HPDE6-E6E7 (cell line): ENCODE data around the gene ASIC4.
A peak's percentile ranks its signal among the peaks of the same experiment; 100 is the strongest.

Experiments used
- DNase-seq: peaks from one replicate; pipeline ENCODE4 v3.0.0; 2011; ENCODE audit warnings: missing footprints; ENCODE audit errors: extremely low spot score

Gene ASIC4

DNA sequence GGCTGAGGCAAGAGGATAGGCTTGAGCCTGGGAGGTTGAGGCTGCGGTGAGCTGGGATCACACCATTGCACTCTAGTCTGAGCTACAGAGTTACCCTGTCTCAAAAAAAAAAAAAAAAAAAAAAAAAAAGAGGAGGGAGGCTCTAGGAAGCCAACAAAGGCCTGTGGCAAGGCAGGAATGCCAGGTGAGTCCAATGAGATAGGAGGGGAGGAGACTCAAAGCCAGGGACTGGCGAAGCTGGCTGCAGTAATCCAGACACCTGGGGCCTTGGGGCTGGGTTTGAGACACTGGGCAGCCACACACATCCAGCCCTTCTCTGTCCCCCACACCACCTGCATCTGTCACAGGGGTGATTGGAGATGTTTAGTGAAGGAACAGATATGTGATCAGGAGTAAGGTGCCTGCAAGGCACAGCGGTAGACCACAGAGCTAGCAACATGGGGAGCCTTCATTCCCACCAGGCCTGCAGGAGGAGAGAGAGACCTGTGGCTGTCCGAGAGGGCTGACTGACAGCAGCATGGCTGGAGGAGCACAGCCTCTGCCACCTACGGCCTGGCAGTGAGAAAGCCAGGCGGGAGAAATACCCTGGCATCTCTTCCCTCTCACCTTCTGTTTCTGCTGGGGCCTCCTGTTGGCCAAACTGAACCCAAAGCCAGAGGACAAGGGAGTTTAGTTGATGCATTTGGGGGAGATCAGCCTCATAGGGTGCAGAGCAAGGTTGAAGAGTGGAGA is 19.8 kb downstream of the ASIC4 start:
- DNase-seq = no peak

GRCh38 chr2:219536425-219536824 is 22.1 kb downstream of the ASIC4 start:
- no peak for DNase-seq

DNA sequence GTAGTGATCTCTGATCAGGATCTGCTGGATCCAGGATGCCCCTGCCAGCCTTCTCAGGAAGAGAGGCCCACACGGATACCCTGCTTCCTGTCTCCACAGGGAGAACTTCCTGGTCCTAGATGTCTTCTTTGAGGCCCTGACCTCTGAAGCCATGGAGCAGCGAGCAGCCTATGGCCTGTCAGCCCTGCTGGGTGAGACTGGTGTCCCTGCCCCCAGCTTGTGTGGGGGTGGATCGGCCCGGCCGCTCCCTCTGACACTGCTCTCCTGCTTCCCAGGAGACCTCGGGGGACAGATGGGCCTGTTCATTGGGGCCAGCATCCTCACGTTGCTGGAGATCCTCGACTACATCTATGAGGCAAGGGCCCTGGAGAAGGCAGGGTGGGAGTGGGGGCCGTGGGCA is 22.7 kb downstream of the ASIC4 start:
- no peak for DNase-seq

- DNase-seq = no peak
Observed at GRCh38 chr2:219537657-219538488, 23.6 kb downstream of the ASIC4 start.

- no peak for DNase-seq
Observed at GRCh38 chr2:219538504-219538951, 24.2 kb downstream of the ASIC4 start.

GRCh38 chr2:219538956-219539788 is 24.9 kb downstream of the ASIC4 start:
- no peak for DNase-seq

DNA sequence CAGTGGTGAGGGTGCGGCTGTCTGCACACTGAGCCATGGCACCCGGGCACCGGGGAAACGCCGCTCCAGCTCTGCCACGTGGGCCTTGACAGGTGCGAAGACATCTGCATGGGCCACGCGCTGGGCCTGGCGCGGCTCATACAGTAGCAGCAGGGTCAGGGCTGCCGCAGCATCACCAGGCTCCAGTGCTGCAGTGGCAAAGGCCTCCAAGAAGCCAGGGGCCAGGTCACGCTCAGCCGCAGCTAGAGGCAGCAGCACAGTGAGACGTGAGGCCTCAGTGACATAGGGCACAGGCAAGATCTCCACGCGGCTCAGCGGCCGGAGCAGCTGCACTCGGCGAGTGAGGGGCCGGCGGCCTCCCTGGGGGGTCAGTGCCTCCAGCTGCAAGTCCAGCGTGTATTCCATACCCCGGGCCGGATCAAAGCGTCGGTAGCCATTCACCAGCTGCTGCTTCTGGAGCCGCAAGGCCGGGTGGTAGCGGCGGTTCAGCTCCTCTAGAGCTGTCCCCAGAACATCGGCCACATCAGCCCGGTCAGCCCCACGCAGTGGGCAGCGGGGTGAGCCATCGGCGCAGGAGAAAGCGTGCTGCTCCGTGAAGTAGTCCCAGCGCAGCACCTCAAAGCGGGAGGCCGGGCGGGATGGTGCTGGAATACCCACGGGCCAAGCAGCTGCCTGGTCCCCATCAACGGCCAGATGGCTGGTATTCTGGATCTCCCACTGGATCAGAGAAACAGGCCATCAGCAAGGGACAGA is 25.8 kb downstream of the ASIC4 start:
- no peak for DNase-seq

DNA sequence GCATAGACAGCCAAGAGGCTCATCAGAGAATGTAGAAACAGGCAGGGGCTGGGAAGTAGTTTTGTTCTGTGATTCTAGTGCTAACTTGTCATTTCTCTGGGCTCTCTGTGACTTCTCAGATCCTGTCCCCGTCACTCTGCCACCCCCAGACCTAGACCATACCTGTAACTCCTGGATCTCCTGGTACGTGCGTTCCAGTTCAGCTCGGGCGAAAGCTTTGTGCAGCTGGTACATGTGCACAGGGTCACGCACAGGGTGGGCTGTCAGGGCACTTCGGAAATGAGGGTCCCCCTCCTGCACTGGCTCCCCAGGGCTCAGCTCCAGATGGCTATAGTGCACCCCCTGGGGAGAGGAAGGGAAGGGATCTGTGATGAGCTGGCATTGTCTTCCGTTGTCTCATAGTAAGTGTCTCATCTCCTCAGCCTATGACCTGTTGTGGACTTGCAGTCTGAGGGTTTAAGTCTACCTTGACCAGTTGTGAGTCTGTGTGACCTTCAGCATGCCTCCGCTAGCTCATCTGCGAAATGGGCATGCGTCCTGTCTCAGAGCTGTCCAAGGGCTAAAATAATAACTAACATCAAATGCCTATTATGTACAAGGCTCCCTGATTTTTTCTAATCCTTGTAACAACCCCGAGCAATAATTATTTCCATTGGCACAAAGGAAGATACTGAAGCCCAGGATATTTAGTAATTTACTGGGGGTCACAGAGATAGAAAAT is 26.7 kb downstream of the ASIC4 start:
- DNase-seq = no peak

GRCh38 chr2:219541611-219542180 is 27.4 kb downstream of the ASIC4 start:
- DNase-seq = peak; percentile 85

- peak; percentile 53 for DNase-seq
Observed at GRCh38 chr2:219542931-219543595, 28.8 kb downstream of the ASIC4 start.

DNA sequence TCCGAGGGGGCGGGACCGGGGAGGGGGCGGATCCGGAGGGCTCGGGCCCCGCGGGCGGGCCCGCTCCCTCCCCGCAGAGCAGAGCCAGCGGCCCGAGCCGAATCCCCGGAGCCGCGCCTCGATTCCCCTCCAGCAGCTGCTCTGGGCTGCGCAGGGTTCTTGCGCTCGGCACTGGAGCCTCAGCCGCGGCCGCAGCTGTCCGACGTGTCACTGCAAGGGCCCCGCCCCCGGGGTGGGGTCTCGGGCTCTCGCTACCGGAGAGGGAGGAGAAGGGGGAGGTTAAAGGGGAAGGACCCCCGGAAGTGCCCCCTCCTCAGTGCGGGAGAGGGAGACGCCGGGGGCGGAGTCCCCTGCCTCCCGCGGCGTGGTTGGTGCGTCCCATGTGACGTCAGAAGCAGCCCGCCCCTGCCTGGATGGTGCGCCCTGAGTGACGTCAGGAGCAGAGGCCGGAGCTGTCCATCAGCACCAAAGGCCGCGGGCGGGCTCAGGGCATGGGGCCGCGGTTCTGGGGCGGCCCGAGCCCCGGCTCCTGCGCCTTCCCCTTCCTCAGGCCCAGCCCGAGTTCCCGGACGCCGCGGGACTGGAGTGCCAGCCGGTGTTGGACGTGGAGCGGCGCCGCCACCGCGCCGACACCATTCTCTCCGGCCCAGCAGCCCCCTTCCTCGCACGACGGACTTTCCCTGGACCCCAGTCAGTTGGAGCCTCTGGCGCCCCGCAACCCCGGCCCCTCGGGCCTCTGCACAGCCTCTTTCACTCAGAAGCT is 29.5 kb downstream of the ASIC4 start, which contains the start of the genes CHPF and TMEM198:
TSS of gene CHPF (minus strand) at position 214 of the 763 bp plus-strand sequence. CDS start 271 bp downstream, outside the sequence.
TSS of gene TMEM198 (plus strand) at position 433 of the 763 bp plus-strand sequence. CDS start 700 bp downstream, outside the sequence.
- DNase-seq = peak; percentile 95

GRCh38 chr2:219544567-219544966 is 30.3 kb downstream of the ASIC4 start:
- no peak for DNase-seq

DNA sequence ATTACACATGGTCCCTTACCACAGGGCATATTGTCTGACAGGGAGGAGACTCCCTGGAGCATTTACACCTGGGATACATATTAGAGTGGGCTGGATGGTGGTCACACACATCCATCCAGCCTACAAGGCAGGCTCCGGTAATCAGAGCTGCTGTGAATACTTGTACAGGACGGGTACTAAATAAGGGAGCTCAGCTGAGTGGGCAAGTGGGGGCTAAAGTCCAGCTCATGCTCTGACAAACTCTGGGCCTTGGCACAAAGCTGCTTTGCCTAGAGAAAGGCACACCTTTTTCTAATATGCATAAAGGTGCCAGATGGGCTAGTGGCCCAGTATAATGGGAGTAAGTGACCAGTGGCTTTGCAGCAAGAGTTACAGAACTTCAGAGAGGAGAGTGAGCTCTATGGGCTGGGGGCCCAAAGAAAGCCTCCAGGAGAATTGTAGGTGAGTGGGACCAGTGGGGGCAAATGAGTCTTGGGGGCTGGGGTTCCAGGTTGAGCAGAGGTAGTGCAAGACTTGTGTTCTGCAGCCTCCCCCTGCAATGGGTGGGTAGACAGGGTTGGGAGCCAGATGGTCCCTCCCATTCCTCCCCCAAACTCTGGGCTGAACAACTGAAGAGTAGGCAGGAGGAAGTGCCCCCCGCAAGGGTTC is 31.1 kb downstream of the ASIC4 start:
- no peak for DNase-seq

GRCh38 chr2:219545943-219546352 is 31.7 kb downstream of the ASIC4 start:
- DNase-seq = no peak

DNA sequence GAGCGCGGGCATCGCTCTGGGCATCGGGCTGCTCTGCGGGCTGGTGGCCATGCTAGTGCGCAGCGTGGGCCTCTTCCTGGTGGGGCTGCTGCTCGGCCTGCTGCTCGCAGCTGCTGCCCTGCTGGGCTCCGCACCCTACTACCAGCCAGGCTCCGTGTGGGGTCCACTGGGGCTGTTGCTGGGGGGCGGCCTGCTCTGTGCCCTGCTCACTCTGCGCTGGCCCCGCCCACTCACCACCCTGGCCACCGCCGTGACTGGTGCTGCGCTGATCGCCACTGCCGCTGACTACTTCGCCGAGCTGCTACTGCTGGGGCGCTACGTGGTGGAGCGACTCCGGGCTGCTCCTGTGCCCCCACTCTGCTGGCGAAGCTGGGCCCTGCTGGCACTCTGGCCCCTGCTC is 33.3 kb downstream of the ASIC4 start:
- DNase-seq = no peak

- DNase-seq = no peak
Observed at GRCh38 chr2:219548990-219549389, 34.7 kb downstream of the ASIC4 start.

GRCh38 chr2:219549619-219550018 is 35.3 kb downstream of the ASIC4 start:
- no peak for DNase-seq
